Keratinocyte (primary cell): ENCODE measurements around the gene SLC8A1.

Experiments
- CTCF ChIP-seq, 3 experiments: IDR thresholded peaks in 1 of 3; conservative IDR thresholded peaks in 1 of 3; optimal IDR thresholded peaks in 1 of 3; 2 replicates in 2 of 3; 3 replicates in 1 of 3; pipeline versions ENCODE3 to v1.5.1; 2011; ENCODE audit warnings: low read length in 3 of 3, mild to moderate bottlenecking in 3 of 3, moderate library complexity in 2 of 3, control low read depth in 1 of 3, inconsistent platforms in 1 of 3; ENCODE audit not compliant: insufficient read depth in 2 of 3; ENCODE audit errors: extremely low read depth in 1 of 3
- EZH2 ChIP-seq: IDR thresholded peaks from one replicate; pipeline ENCODE4 v1.6.1; 2012; ENCODE audit warnings: inconsistent platforms, mild to moderate bottlenecking, low read length, moderate library complexity

- TF ChIP-seq CTCF (optimal IDR thresholded peaks at IDR 0.05 in 1 of 3, IDR thresholded peaks at IDR 0.05 in 1 of 3, conservative IDR thresholded peaks at IDR 0.05 in 1 of 3; ENCODE audit: extremely low read depth in 1 of 3, insufficient read depth in 2 of 3, low read length in 3 of 3) (no peak), EZH2 (no peak)
Measured at GRCh38 chr2:40316620-40317019, 135.3 kb downstream of the SLC8A1 start.
